GM12878 (cell line): ENCODE measurements around the gene GPR78. TPM values are rescaled to one million over a fixed set of nuclear protein-coding genes. Genes with fewer than 3 reads are reported as not detected.

ENCODE experiments used
- ATAC-seq: fragments of 200-7000 bp; cut with Tn5 transposase; 3 replicates; pipeline ENCODE4 v1.9.1; 2020; ENCODE audit warnings: mild to moderate bottlenecking, moderate library complexity
- BruUV-seq: library from RNA; stranded (reverse); fragments of 400-500 nt; replicated peaks from 2 replicates; lab custom pipeline; 2021; lab: Mats Ljungman, UMichigan
- CTCF ChIA-PET: fragments of 300-600 bp; sonication (Branson Sonifier 250); formaldehyde crosslinking; extraction: SDS; loops from one replicate; lab custom pipeline; 2021; ENCODE audit warnings: inconsistent platforms; lab: Yijun Ruan, JAX
- POLR2A ChIA-PET: fragments of 350-600 bp; formaldehyde crosslinking; extraction: SDS; loops from one replicate; lab custom pipeline; 2021; ENCODE audit warnings: inconsistent platforms; lab: Charles Lee
- RAD21 ChIA-PET: fragments of 300-600 bp; sonication (Branson Sonifier 250); formaldehyde crosslinking; loops from one replicate; lab custom pipeline; 2023; ENCODE audit warnings: antibody characterized with exemption; ENCODE audit not compliant: unreplicated experiment; lab: Charles Lee
- SMC1A ChIA-PET: fragments of 300-600 bp; sonication (Branson Sonifier 250); formaldehyde crosslinking; loops from one replicate; lab custom pipeline; 2023; ENCODE audit not compliant: unreplicated experiment, uncharacterized antibody; lab: Charles Lee
- DNase-seq: peaks from one replicate; pipeline ENCODE4 v3.0.0-alpha.2; 2011; ENCODE audit warnings: low read depth, low spot score
- FAIRE-seq: peaks from 3 replicates; lab custom pipeline; 2011; peaks lifted over from hg19 to GRCh38; lab: Jason Lieb, UNC
- H2AFZ ChIP-seq: 2 replicates; pipeline ENCODE4 v1.6.0; 2011; ENCODE audit warnings: low read depth, low read length, control low read depth; ENCODE audit not compliant: control insufficient read depth
- H3K27ac ChIP-seq: 2 replicates; pipeline ENCODE4 v1.5.1; 2011; ENCODE audit warnings: control low read depth; ENCODE audit not compliant: control insufficient read depth, insufficient read depth
- H3K27me3 ChIP-seq, 2 experiments: replicated peaks in 1 of 2; 2 replicates each; pipeline versions ENCODE4 v1.6.0 to v1.6.1; 2011; ENCODE audit warnings: low read length in 1 of 2; ENCODE audit not compliant: control insufficient read depth in 2 of 2, insufficient read depth in 2 of 2
- H3K36me3 ChIP-seq, 2 experiments: 2 replicates each; pipeline ENCODE4 v1.5.1; 2011; ENCODE audit warnings: low read length in 1 of 2; ENCODE audit not compliant: control insufficient read depth in 2 of 2, insufficient read depth in 2 of 2
- H3K4me1 ChIP-seq: 2 replicates; pipeline ENCODE4 v1.6.1; 2011; ENCODE audit warnings: mild to moderate bottlenecking, low read length, moderate library complexity, mixed read lengths; ENCODE audit not compliant: control insufficient read depth, insufficient read depth
- H3K4me2 ChIP-seq: 2 replicates; pipeline ENCODE4 v1.6.0; 2011; ENCODE audit warnings: control low read depth; ENCODE audit not compliant: control insufficient read depth, insufficient read depth
- H3K4me3 ChIP-seq: fragments of 200-600 bp; sonication (generic); 2 replicates; pipeline ENCODE4 v1.5.1; 2016
- H3K79me2 ChIP-seq: 2 replicates; pipeline ENCODE4 v1.6.0; 2011; ENCODE audit warnings: low read length; ENCODE audit not compliant: control insufficient read depth, insufficient read depth
- H3K9ac ChIP-seq: 2 replicates; pipeline ENCODE4 v1.8.0; 2011; ENCODE audit warnings: low read length, control low read depth, mixed read lengths; ENCODE audit not compliant: control insufficient read depth, insufficient read depth
- H3K9me3 ChIP-seq: replicated peaks from 3 replicates; pipeline ENCODE4 v1.5.1; 2011; ENCODE audit warnings: mild to moderate bottlenecking, low read length; ENCODE audit not compliant: control insufficient read depth, insufficient read depth
- H4K20me1 ChIP-seq: 2 replicates; pipeline ENCODE4 v1.6.0; 2011; ENCODE audit not compliant: control insufficient read depth, insufficient read depth
- BMI1 ChIP-seq: fragments of 450-650 bp; IDR thresholded peaks from 2 replicates; pipeline ENCODE4 v1.6.1; 2016; ENCODE audit warnings: mild to moderate bottlenecking, moderate library complexity, borderline replicate concordance
- EED ChIP-seq: sonication (generic); IDR thresholded peaks from 2 replicates; pipeline ENCODE4 v1.6.1; 2016; ENCODE audit warnings: antibody characterized with exemption, low read depth
- MEF2B ChIP-seq: fragments of 450-650 bp; IDR thresholded peaks from 2 replicates; pipeline ENCODE4 v1.6.1; 2018; ENCODE audit warnings: mild to moderate bottlenecking, moderate library complexity; ENCODE audit not compliant: partially characterized antibody, poor library complexity, severe bottlenecking
- RB1 ChIP-seq: fragments of 450-650 bp; formaldehyde crosslinking; IDR thresholded peaks from 2 replicates; pipeline ENCODE4 v1.6.1; 2017; ENCODE audit warnings: mild to moderate bottlenecking, borderline replicate concordance
- SMAD1 ChIP-seq: fragments of 450-650 bp; IDR thresholded peaks from 2 replicates; pipeline ENCODE4 v1.6.1; 2018; ENCODE audit warnings: mild to moderate bottlenecking, low read depth; ENCODE audit not compliant: partially characterized antibody
- SUZ12 ChIP-seq: fragments of 200-600 bp; sonication (generic); IDR thresholded peaks from one replicate; pipeline ENCODE4 v1.6.1; 2018; ENCODE audit warnings: antibody characterized with exemption, mild to moderate bottlenecking; ENCODE audit not compliant: unreplicated experiment
- WGBS: methylation state at CpG from one replicate; pipeline ENCODE4 v1.1.6; 2016; ENCODE audit warnings: low lambda C conversion rate; ENCODE audit not compliant: insufficient replicate concordance, insufficient coverage; ENCODE audit errors: missing lambda C conversion rate; 5-methylcytosine and 5-hydroxymethylcytosine counted together
- in situ Hi-C: fragments of 300-500 bp; cut with MboI; formaldehyde crosslinking; loops from 9 replicates; pipeline ENCODE4 v1.14.3; 2018; ENCODE audit warnings: mixed read lengths
- intact Hi-C: fragments of 100-400 bp; cut with micrococcal nuclease; formaldehyde crosslinking; loops from one replicate; pipeline ENCODE4 v1.14.2; 2022; ENCODE audit not compliant: unreplicated experiment
- polyA plus RNA-seq, 11 experiments: library from polyadenylated mRNA; depleted of rRNA in 4 of 11; unstranded in 6 of 11; stranded (reverse) in 5 of 11; fragments of >200 nt; fragmentation: Nextera tagmentation in 4 of 11; fragmentation: Illumina TruSeq in 1 of 11; extraction: Ambion mirVana in 4 of 11; extraction: Trizol in 1 of 11; gene quantifications; 1 replicate in 1 of 11; 2 replicates in 10 of 11; pipeline versions ENCODE4 v1.2.1 to v1.2.3, GENCODE V29; 2011 to 2016; ENCODE audit warnings: inconsistent platforms in 2 of 11, missing spikeins in 2 of 11, low read depth in 1 of 11
- total RNA-seq, 4 experiments: library from RNA; depleted of rRNA in 3 of 4; stranded (reverse); fragments of >200 nt in 3 of 4; fragmentation: Illumina TruSeq in 1 of 4; extraction: Trizol in 1 of 4; gene quantifications; 2 replicates each; pipeline versions ENCODE4 v1.2.1 to v1.2.3, GENCODE V29; 2013 to 2021
- TF ChIP-seq, protein P1 (sequence below): fragments of 450-650 bp; IDR thresholded peaks from 2 replicates; pipeline ENCODE4 v1.6.1; 2018; ENCODE audit warnings: mild to moderate bottlenecking, low read depth, moderate library complexity; ENCODE audit not compliant: partially characterized antibody
- TF ChIP-seq, protein P2 (sequence below): fragments of 150-350 bp; IDR thresholded peaks from 2 replicates; pipeline ENCODE4 v1.6.1; 2014; ENCODE audit warnings: mild to moderate bottlenecking, low read depth, low read length
- TF ChIP-seq, protein P3 (sequence below): fragments of 450-650 bp; IDR thresholded peaks from 2 replicates; pipeline ENCODE4 v1.6.1; 2018; ENCODE audit warnings: borderline replicate concordance, mild to moderate bottlenecking; ENCODE audit not compliant: partially characterized antibody

GPR78 gene
- total and polyA plus RNA-seq, 10 of the 15 experiments (the other 5 are each of a cell fraction or from before 2014, with no cell fraction given) = 0.03 TPM; not detected in 9

DNA sequence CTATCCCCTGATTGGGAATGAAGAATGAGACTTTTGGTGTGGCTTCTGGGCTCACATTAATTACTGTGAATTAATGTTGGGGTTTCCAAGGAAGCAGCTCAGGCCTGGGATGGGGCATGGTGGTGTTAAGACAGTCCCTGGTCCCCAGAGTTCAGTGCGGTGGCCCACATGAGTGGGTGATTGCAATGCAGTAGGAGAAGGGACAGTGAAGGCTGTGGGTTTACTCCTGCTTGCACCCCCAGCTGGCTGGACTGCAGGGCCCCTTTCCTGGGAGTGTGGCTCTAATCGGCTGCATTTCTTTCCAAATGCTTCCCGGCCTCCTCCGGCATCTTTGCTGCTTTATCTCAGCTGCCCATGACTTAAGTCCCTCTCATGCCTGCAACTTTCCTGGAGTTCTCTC is 28.2 kb upstream of the GPR78 start:
- H3K36me3 ChIP-seq = no peaks in the 10 kb centered on the region
- WGBS = 43% methylated on average over 2 of the region's 4 CpGs
- no peak overlapping the region for H2AFZ ChIP-seq
- ATAC-seq (no peak), FAIRE-seq (no peak), DNase-seq (no peak)
- H3K4me3 ChIP-seq = no peak overlapping the region
- no peaks in the 10 kb centered on the region for H4K20me1 ChIP-seq
- intact Hi-C loops = no loop called here
- H3K27me3 ChIP-seq = no peaks in the 10 kb centered on the region; a peak in 1 of 4 replicates
- in situ Hi-C loops = no loop called here
- no peaks in the 10 kb centered on the region for H3K9me3 ChIP-seq
- ChIA-PET SMC1A (no interaction called here), POLR2A (interaction anchor here (0.5 kb wide), 1 partner anchor 18 kb away, joined by 4 read pairs; no protein-coding TSS in a partner anchor), CTCF (interaction anchor here (1.3 kb wide), 1 partner anchor 11 kb away, joined by 3 read pairs; no protein-coding TSS in a partner anchor), RAD21 (no interaction called here)
- BruUV-seq = no TSS peak
- TF ChIP-seq MEF2B = no peak
- TF ChIP-seq, protein P1, sequence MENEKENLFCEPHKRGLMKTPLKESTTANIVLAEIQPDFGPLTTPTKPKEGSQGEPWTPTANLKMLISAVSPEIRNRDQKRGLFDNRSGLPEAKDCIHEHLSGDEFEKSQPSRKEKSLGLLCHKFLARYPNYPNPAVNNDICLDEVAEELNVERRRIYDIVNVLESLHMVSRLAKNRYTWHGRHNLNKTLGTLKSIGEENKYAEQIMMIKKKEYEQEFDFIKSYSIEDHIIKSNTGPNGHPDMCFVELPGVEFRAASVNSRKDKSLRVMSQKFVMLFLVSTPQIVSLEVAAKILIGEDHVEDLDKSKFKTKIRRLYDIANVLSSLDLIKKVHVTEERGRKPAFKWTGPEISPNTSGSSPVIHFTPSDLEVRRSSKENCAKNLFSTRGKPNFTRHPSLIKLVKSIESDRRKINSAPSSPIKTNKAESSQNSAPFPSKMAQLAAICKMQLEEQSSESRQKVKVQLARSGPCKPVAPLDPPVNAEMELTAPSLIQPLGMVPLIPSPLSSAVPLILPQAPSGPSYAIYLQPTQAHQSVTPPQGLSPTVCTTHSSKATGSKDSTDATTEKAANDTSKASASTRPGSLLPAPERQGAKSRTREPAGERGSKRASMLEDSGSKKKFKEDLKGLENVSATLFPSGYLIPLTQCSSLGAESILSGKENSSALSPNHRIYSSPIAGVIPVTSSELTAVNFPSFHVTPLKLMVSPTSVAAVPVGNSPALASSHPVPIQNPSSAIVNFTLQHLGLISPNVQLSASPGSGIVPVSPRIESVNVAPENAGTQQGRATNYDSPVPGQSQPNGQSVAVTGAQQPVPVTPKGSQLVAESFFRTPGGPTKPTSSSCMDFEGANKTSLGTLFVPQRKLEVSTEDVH = no peak
- H3K9ac ChIP-seq = no peak overlapping the region
- H3K27ac ChIP-seq = no peak overlapping the region
- no peaks in the 10 kb centered on the region for H3K4me1 ChIP-seq
- H3K79me2 ChIP-seq = no peaks in the 10 kb centered on the region
- no peak overlapping the region for H3K4me2 ChIP-seq

DNA sequence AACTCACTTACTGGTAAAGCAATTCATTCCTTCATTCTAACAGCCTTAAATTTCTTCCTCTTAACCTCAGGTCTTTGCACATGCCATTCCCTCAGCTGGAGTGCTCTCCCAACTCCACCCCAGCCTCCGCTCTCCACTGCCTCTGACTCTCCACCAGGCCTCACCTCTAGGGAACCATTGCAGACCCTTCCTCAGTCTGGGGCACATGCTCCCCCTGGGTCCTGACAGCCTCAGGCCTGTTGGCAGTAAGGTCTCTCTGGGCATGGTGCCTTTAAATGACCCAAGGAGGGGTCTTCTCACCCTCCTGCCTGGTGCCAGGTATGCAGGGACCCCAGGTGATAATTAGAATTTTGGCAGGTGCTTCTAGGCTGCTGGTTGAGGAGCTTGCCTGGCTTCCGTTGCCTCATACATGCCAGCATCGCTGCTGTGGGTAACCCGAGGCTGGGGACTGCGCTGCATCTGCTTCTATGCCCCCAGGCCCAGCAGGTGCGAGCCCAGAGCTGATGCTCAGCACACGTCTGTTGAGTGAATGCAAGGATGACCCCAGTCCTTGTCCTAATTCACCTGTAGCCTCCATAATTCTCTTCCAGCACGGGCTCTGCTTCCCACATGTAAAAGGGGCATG is 27.5 kb upstream of the GPR78 start:
- H3K79me2 ChIP-seq = no peaks in the 10 kb centered on the region
- SMC1A ChIA-PET = no interaction called here
- H3K9me3 ChIP-seq = no peaks in the 10 kb centered on the region
- H3K36me3 ChIP-seq = no peaks in the 10 kb centered on the region
- RAD21 ChIA-PET = interaction anchor here (0.6 kb wide), 1 partner anchor 45 kb away, joined by 3 read pairs; no protein-coding TSS in a partner anchor
- H3K4me2 ChIP-seq = no peak overlapping the region
- H4K20me1 ChIP-seq = no peaks in the 10 kb centered on the region
- no peaks in the 10 kb centered on the region; a peak in 1 of 4 replicates for H3K27me3 ChIP-seq
- BruUV-seq = no TSS peak
- ATAC-seq = no peak
- no peak overlapping the region for H2AFZ ChIP-seq
- POLR2A ChIA-PET = no interaction called here
- no peak overlapping the region for H3K9ac ChIP-seq
- CTCF ChIA-PET = no interaction called here
- no peak for FAIRE-seq
- no peak overlapping the region for H3K27ac ChIP-seq
- intact Hi-C loops (no loop called here), in situ Hi-C loops (no loop called here)
- H3K4me3 ChIP-seq = no peak overlapping the region
- no peak for DNase-seq
- no peaks in the 10 kb centered on the region for H3K4me1 ChIP-seq
- 7% methylated on average over 8 of the region's 8 CpGs for WGBS
- TF ChIP-seq BMI1 (no peak), SMAD1 (no peak), EED (no peak), RB1 (no peak), SUZ12 (no peak)
- TF ChIP-seq, protein P2, sequence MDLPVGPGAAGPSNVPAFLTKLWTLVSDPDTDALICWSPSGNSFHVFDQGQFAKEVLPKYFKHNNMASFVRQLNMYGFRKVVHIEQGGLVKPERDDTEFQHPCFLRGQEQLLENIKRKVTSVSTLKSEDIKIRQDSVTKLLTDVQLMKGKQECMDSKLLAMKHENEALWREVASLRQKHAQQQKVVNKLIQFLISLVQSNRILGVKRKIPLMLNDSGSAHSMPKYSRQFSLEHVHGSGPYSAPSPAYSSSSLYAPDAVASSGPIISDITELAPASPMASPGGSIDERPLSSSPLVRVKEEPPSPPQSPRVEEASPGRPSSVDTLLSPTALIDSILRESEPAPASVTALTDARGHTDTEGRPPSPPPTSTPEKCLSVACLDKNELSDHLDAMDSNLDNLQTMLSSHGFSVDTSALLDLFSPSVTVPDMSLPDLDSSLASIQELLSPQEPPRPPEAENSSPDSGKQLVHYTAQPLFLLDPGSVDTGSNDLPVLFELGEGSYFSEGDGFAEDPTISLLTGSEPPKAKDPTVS = no peak
- TF ChIP-seq, protein P3, sequence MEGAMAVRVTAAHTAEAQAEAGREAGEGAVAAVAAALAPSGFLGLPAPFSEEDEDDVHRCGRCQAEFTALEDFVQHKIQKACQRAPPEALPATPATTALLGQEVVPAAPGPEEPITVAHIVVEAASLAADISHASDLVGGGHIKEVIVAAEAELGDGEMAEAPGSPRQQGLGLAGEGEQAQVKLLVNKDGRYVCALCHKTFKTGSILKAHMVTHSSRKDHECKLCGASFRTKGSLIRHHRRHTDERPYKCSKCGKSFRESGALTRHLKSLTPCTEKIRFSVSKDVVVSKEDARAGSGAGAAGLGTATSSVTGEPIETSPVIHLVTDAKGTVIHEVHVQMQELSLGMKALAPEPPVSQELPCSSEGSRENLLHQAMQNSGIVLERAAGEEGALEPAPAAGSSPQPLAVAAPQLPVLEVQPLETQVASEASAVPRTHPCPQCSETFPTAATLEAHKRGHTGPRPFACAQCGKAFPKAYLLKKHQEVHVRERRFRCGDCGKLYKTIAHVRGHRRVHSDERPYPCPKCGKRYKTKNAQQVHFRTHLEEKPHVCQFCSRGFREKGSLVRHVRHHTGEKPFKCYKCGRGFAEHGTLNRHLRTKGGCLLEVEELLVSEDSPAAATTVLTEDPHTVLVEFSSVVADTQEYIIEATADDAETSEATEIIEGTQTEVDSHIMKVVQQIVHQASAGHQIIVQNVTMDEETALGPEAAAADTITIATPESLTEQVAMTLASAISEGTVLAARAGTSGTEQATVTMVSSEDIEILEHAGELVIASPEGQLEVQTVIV = no peak
